HL-60 (cell line): Measurements from ENCODE around the gene TTLL1.
"Not testable (repeated sequence)": the region's sequence is repeated elsewhere in the genome, so short reads cannot be mapped to it uniquely, and the experiment has no call there.

Experiments
- CTCF ChIP-seq: IDR thresholded peaks from one replicate; pipeline ENCODE4 v1.5.1; 2011; ENCODE audit warnings: low read length, control low read depth, inconsistent platforms; ENCODE audit not compliant: insufficient read depth
- GABPA ChIP-seq: IDR thresholded peaks from 2 replicates; pipeline ENCODE4 v1.6.1; 2012; ENCODE audit warnings: low read depth
- POLR2AphosphoS5 ChIP-seq: IDR thresholded peaks from 2 replicates; pipeline ENCODE4 v1.6.1; 2012; ENCODE audit warnings: low read depth

GRCh38 chr22:43104950-43105349 is 15.8 kb upstream of the TTLL1 start:
- TF ChIP-seq CTCF, GABPA, POLR2AphosphoS5: not testable (repeated sequence)
